GM21360 (cell line): ENCODE data around the gene TRIM37.

Experiments used
- ATAC-seq: cut with Tn5 transposase; IDR thresholded peaks from one replicate; pipeline ENCODE4 v1.9.1; 2021; ENCODE audit warnings: mild to moderate bottlenecking, moderate library complexity; ENCODE audit not compliant: unreplicated experiment

TRIM37 gene

DNA sequence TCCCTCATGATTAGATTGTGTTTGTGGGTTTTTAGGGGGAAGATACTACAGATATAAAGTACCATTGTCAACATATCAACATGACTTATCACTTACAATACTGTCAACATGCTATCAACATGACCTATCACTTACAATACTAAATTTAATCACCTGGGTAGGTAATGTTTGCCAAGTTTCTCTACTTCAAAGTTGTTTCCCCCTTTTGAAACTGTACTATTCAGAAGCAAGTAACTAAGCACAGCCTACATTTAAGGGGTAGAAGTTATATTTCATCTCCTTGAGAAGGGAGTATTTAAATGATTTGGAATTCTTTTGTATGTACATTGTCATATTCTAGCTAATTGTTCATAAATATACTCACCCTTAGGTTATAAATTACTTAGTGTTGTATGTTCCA is 68.7 kb downstream of the TRIM37 start:
- ATAC-seq, result no peak

DNA sequence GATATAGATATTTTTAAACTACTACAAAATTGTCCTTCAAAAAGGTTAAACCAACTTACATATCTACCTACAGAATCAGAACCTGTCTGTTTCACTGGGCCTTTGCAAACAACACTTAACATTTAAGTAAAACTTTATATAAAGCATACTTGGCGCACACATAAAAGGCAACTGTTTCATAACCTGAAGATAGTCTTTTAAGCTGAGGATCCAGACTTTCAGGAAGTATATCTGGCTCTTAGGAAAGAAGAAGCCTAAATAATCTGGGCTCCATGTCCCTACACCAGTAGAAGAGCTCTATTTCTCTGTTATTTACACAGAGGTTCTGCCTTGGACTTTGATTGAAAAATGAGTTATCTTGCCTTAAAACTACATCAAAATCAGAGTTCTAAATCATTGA is 75.9 kb downstream of the TRIM37 start:
- no peak for ATAC-seq

DNA sequence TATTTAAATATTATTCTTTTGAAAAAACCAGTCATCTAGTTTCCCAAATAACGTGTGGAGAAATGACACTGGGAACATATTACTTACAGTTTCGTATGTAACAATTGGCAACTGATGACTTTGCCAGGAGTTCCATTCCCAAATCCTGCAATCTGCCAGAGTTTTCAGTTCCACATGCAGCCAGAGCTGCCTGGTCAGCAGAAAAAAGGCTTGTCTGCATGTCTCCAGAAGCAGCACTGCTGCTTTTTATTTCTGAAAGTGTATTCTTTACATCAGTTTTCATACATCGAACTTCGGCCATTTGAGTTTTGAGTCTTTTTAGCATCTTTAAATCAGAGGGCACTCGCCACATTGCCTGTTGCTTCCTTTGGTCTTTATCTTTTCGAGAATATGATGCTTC is 78.4 kb downstream of the TRIM37 start:
- no peak for ATAC-seq

DNA sequence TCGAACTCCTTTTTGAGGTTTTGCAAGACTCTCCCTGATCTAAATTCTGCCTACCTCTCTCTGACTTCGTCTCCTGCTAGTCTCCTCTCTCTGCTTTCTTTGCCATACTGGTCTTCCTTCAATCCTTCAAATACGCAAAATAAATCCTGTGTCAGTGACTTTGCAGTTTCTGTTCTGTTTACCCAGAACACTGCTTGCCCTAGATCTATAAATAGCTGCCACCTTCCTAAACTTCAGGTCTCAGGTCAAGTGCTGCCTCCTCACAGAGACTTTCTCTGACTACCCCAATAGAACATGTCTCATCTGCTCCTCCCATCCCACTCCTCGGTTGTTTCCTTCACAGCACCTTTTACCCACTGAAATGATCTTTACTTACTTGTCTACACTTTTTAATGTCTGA is 78.9 kb downstream of the TRIM37 start:
- ATAC-seq, result no peak

DNA sequence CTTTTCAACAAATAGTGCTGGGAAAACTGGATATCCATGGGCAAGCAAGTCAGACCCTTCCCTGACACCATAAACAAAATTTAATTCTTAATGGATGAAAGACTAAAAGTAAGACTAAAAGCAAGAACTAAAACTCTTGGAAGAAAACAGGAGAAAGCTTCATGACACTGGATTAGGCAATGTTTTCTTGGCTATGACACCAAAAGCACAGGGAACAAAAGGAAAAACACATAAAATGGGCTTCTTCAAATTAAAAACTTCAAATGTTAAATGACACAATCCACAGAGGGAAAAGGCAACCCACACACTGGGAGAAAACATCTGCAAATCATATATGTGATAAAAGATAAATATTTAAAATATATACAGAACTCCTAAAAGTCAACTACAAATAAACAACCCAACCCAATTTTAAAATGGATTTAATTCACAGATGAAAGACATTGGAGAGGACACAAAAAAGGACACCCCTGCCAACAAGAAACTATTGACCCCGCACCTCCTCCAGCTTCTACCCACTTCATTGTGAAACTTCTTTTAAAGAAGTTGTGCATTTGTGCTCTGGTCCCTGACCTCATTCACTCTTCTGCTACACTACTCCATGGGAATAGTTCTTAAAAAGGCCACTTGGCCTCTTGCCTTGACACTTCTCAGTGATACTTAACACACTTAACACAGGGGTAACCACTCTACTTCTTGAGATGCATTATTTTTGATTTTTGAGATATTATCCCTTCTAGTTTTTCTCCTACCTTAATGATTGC is 80.3 kb downstream of the TRIM37 start:
- no peak for ATAC-seq

DNA sequence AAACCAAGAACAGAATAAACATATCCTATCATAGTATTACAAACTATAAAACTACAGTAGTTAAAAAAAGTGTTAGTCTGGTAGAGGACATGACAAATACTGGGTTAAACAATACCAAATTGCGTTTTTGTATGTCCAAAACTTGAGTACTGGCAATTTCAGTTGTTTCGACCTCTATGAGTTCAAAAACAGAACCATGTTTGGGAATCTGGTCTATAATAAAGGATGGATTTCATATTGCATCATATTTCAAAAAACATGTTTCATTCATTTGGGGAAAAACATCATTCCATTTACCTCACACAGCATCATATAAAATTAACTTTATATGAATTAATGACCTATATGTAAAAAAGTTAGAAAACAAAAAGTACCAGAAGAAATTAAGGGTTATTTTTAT is 81.8 kb downstream of the TRIM37 start:
- ATAC-seq, result no peak

DNA sequence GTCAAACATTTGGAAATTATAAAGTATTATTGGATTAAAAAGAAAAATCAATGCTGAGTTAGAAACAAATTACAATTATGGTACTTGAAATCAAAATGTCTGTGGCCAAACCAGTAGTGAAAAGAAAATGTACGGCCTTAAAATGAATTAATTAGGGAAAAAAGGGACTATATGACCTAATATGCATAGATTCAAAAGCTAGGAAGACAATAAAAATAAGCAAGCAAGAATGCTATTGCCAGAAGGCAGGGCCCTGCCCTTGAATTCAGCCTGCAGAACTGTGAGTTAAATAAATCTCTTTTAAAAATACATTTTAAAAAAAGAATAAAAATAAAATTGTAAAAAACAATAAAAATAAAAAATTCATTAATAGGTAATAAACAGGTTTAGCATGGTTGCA is 88.7 kb downstream of the TRIM37 start:
- ATAC-seq, result no peak

DNA sequence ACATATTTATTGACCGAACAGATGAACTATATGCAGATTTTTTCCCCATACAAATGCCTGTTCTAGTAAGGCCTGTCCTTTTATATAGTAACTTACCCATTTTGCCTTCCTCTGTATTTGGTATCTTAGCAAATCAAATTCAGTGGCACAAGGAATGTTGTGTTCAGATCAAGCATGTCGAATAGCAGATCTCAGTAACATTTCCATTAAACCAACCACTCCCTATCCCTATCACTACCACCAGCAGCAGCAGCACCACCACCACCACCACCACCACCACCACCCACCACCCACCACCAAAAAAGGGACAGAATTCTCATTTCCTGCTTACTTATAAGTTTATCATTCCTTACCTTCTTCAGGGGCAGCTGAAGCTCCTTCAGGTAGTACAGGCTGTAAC is 94.7 kb downstream of the TRIM37 start:
- ATAC-seq, result no peak

DNA sequence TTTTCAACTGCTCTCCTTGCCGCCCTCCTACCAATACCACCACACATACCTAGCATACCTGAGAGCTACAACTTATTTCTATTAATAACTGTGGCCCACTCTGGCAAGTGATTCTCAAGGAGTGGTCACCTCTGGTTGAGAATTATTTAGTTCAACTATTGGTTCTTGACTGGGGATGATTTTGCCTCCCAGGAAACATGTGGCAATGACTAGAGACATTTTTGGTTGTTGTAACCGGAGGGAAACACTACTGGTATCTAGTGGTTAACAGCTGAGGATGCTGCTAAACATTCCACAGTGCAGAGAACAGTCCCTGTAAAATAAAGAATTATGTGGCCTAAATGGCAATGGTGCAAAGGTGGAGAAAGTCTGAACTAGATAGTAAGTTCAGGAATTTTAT is 96.7 kb downstream of the TRIM37 start:
- no peak for ATAC-seq

DNA sequence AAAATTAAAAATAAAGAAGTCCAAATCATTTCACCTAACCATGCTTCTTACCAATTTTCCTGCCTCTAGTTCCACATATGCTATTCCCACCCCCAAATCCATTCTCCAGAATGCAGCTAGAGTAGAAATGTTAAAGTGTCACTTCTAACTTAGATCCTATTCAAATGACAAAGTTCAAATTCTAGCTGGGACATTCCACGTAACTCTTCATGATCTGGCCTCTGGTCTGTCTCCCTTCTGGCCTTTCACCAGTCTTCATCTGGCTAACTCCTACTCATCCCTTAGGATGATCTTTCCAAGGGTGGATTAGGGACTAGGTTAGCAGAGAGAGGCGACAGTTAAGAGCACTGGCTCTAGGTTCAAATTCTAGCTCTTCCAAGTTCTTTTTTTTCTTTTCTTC is 97.9 kb downstream of the TRIM37 start:
- ATAC-seq, result no peak

DNA sequence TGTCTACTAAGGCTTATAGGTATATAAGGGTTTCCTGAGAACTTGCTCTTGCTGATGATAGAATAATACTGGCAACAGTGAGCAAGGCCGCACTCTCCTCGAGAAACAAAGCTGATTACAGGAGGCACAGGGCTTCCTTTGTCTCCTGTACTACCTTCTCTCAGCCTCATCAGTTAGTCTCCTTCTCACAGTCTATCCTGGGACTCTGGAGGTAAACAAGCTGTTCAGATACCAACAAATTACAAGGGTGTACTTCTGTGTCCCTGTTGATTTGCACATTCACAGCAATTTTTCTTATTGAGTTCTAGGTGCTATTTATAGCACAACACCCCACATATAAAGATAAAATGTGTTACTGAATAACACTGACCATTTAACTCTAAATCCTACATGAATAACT is 98.7 kb downstream of the TRIM37 start:
- ATAC-seq, result no peak

DNA sequence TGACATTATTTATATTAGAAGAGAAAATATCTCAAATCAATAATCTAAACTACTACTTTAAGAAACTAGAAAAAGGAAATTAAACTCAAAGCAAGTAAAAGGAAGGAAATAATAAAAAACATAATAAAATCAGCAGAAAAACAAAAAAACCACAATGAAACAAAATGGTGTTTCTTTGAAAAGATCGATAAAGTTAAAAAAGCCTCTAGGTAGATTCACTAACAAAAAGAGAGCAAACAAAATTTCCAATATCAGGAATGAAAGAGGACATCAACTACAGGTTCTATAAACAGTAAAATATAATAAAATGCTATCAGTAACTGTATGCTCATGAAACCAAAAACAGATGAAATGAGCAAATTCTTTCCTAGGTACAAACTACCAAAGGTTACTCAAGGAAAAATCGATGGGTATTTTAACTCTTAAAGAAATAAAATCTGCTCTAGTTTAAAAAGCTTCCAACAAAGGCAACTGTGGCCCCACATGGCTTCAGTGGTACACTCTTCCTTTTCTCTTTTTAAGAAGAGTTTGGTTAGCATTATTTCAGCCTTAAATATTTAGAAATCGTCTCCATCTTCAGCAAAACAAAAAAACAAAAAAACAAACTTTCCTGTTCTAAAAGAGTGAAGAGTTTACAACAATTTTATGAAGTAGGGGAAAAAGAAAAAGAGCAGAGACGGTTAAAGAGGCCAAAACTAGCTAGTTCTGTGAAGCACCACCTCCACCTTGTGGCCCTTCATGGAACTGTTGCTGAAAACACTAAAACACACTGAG is 102.2 kb downstream of the TRIM37 start:
- ATAC-seq, result no peak

DNA sequence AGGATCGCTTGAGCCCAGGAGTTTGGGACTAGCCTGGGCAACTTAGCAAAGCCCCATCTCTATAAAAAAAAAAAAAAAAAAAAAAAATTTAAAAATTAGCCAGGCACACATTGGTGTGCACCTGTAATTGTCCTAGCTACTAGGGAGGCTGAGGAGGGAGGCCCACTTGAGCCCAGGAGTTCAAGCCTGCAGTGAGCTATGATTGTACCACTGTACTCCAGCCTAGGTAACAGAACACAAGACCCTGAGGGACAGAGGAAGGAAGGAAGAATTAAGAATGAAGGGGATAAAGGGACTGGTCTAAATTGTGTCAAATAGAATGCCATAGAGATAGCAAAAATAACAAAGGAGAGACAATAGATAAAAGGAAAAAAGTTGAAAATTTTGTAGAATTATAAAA is 102.8 kb downstream of the TRIM37 start:
- no peak for ATAC-seq

DNA sequence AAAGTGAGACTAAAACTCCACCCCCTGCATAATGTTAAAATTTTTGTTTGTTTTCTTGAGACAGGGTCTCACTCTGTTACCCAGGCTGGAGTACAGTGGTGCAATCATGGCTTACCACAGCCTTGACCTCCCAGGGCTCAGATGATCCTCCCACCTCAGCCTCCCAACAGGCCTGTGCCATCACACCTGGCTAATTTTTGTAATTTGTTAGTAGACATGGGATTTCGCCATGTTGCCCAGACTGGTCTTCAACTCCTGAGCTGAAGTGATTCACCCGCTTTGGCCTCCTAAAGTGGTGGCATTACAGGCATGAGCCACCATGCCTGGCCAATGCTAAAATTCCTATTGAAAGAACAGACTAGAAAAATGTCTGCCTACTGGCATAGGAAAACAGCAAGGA is 103.8 kb downstream of the TRIM37 start:
- ATAC-seq, result no peak

DNA sequence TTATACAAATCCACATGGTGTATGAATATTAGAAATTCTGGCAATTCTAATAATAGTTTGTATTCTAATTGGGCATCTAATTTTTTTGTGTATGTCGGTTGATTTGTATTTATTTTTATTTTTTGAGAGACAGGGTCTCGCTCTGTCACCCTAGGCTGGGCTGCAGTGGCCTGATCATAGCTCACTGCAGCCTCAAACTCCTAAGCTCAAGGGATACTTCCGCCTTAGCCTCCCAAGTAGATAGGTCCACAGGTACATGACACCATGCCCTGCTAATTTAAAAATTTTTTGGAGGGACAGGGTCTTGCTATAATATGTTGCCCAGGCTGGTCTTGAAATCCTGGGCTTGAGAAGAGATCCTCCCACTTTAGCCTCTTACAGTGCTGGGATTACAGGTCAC is 104.6 kb downstream of the TRIM37 start:
- ATAC-seq, result no peak

DNA sequence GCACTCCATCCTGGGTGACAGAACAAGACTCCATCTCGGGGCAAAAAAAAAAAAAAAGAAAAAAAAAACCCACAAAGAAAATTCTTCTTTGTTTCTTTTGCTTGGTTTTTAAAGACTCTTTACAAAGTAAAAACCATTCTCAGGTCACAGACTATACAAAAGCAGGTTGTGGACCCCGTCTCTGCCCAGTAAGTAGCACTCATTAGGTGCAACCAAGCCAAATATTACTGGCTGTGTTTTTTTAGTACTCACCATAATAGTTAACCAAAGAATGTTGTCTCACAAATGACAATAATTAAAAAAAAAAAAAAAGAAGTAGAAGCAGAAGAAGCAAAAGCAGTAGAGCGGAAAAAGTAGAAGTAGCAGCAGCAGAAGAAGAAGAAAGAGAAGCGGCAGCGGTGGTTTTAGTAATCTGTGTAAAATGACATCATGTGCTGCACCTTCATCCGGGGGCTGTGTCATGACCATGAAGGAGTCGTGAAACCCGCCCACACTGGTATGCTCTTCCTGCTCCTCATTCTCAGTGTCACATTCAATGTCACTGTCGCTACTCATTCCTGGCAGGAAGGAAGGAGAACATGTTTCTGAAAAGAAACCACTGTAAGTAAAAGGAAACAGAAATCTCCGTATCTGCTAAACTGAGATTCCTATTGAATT is 105.4 kb downstream of the TRIM37 start:
- peak; percentile 90 for ATAC-seq

DNA sequence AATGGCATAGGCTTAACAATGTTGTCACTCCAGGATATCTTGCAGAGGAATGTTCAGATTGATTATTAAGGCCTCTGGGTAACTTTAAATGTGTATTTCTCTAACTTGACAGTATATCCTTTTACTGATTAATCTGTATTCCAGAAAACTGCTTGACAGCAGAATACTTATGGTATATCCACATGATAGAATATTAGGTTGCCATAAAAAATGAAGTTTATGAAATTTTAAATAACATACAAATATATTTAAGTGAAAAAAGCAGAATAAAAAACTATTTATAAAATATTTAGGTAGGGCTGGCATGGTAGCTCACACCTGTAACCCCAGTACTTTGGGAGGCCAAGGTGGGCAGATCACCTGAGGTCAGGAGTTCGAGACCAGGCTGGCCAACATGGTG is 106.7 kb downstream of the TRIM37 start:
- no peak for ATAC-seq

DNA sequence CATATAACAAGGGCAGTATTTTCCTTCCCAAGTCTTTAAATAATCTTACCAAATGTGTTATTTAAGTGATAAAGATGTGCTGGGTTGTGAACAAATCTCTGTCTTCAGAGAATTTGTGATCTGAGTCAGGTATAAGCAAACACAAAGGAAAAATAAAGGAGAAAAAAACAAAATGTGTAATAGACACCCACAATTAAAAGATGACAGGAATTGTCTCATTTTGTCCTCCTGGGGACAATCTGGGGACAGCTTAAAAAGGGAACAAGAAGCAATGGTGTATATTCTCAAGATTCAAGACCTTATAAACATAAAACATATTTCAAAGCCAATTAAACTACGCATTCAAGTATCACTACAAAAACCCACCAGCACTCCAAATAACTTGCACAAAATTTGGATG is 107.2 kb downstream of the TRIM37 start:
- no peak for ATAC-seq

DNA sequence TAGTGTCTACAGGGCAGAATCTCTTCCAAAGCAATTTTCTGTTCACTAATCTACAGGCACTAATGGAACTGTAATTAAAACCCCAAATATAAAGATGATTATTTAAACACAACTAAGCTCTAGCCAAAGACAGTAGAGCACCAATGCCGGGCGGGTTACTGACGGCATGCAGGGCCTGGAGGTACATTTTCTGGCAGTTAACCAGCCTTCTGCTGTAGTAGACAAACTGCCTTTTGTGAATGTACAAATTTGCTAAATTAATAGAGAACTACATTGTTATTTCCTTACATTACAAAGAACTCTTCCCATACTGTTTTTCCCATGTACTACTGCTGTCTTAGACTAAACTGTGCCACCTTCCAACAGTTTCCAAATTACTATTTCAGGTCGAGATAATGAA is 107.8 kb downstream of the TRIM37 start:
- ATAC-seq, result no peak

DNA sequence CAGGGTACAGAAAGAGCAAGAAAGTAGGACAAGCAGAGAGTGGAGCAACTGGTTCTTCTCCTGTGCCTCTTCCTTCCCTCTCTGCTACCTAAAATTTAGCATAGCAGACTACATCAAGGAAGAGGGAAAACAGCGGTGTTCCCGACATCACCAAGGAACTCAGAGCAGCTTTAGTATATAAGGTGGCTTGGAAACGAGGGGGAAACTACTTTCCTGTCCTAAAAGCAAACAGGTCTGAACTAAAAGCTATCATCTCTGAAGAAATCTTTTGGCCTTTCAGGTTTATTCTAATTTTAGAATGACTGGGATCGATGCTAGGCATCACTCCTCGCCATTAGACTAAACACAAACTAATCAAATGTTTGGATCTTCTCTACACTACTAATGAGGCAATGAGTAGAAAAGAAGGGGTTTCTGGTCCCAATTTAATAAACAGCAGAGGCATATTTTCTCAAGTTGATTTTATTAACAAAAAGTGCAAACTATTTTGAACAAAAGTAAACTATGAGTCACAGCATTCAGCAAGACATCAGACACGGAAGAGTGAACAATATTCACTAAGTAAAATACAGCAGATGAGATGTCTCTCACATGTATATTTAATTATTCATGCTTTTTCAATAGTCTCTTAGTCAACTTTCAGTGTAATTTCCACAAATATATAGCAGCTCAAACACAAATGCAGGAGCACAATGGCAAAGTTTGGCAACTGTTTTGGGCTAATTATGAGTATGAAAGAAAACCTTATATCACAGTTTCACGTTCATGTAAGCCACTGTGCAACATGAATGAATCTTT is 108.7 kb downstream of the TRIM37 start:
- ATAC-seq, result no peak

DNA sequence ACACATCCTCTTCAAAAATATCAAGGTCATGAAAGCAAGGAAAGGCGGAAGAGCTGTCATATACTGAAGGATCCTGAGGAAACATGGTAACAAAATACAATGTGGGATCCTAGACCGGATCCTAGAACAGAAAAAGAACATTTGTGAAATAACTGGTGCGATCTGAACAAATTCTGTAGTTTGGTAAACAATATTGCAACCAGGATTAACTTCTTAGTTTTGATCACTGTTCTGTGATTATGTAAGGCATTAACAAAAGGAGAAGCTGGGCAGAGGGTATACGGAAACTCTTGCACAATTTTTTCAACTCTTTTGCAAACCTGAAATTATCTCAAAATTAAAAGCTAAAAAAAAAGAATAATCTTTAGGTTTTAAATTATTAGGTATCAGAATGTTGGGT is 109.7 kb downstream of the TRIM37 start:
- ATAC-seq, result no peak
